ENCODE data around the gene GP5. TPM values are rescaled to one million over a fixed set of nuclear protein-coding genes. Genes with fewer than 3 reads are reported as not detected.

Gene GP5
- total and polyA plus RNA-seq, 2 of the 13 experiments (the other 11 are each of a cell fraction or from before 2014, with no cell fraction given), result not detected

GRCh38 chr3:194396859-194397756, 2.0 kb downstream of the GP5 start:
- peak overlapping the region; percentile 85 for H3K4me2 ChIP-seq (ENCODE audit: low read depth, low read length)
- H3K9ac ChIP-seq (ENCODE audit: insufficient read depth, low read depth, low read length), result peak overlapping the region; percentile 31; the same call in 1 of the 2 replicates
- no peak for DNase-seq (ENCODE audit: low spot score)
- in situ Hi-C loops (cut with HindIII; ENCODE audit: extremely low pct_ligation_motif_present, low pct_unique_long_range_greater_than_20kb), result no loop called here
- BruUV-seq (replicated peaks), result no TSS peak
- no peak overlapping the region for H3K27ac ChIP-seq (ENCODE audit: extremely low read length, insufficient read depth, low read length)
- no peaks in the 10 kb centered on the region for H4K20me1 ChIP-seq (ENCODE audit: insufficient read depth, low read length)
- 94% methylated on average over 41 of the region's 73 CpGs for WGBS (ENCODE audit: low lambda C conversion rate)
- peaks cover 29% of the 10 kb centered on the region for H3K4me1 ChIP-seq (ENCODE audit: insufficient read depth, low read length)
- POLR2A ChIA-PET, result interaction anchor here (1.3 to 2.0 kb wide), 4 partner anchors 46 to 176 kb away, joined by 4 to 10 read pairs (median 6); partner anchors contain the start of gene CPN2
- no peaks in the 10 kb centered on the region for H3K79me2 ChIP-seq (ENCODE audit: insufficient read depth, low read length)
- intact Hi-C loops (cut with micrococcal nuclease; ENCODE audit: unreplicated experiment), result loop anchor here (5.0 kb wide), 2 partner anchors 45 to 420 kb away; partner anchors contain the start of gene CPN2
- CTCF ChIA-PET (ENCODE audit: low intra/inter-chr PET ratio, low total read pairs), result no interaction called here
- H3K9me3 ChIP-seq (ENCODE audit: low read length), result no peaks in the 10 kb centered on the region
- H2AFZ ChIP-seq (ENCODE audit: low read length), result no peak overlapping the region
- no peak for ATAC-seq
- peak overlapping the region; percentile 35 to 71 (median 56); a peak in 5 of 6 replicates for H3K4me3 ChIP-seq (replicated peaks in 1 of 3; ENCODE audit: insufficient read depth in 1 of 3, low read depth in 2 of 3, low read length in 3 of 3)
- no peak for FAIRE-seq
- H3K36me3 ChIP-seq (replicated peaks in 1 of 2; ENCODE audit: control insufficient read depth in 1 of 2, insufficient read depth in 2 of 2, low read length in 2 of 2), result no peaks in the 10 kb centered on the region
- 0 out of 5 replicates have a peak, but pooled peaks cover 0 to 8% of the 10 kb centered on the region in 2 experiments for H3K27me3 ChIP-seq (ENCODE audit: control insufficient read depth in 1 of 2, insufficient read depth in 2 of 2, low read length in 2 of 2)
- no peak for TF ChIP-seq FOXA1 (IDR thresholded peaks at IDR 0.05)
- no peak for TF ChIP-seq FOXA1 (CRISPR knock-in tag; IDR thresholded peaks at IDR 0.05)
- TF ChIP-seq ZNF710 (CRISPR knock-in tag; IDR thresholded peaks at IDR 0.05; ENCODE audit: borderline replicate concordance), result no peak
- no peak for TF ChIP-seq USF2 (IDR thresholded peaks at IDR 0.05; ENCODE audit: low read depth, low read length)
- no peak for TF ChIP-seq USF2 (CRISPR knock-in tag; IDR thresholded peaks at IDR 0.05; ENCODE audit: borderline replicate concordance)
- peak; percentile 30; the same call in 1 of the 2 replicates for TF ChIP-seq ZFY (CRISPR knock-in tag; IDR thresholded peaks at IDR 0.05)
- no peak for TF ChIP-seq U2AF2 (IDR thresholded peaks at IDR 0.05; ENCODE audit: low read depth, low read length)
- no peak for TF ChIP-seq ATF1 (CRISPR knock-in tag; IDR thresholded peaks at IDR 0.05)
- TF ChIP-seq POLR2AphosphoS2 (IDR thresholded peaks at IDR 0.05; ENCODE audit: low read depth, low read length), result no peak
- no peak for TF ChIP-seq PRDM15 (CRISPR knock-in tag; IDR thresholded peaks at IDR 0.05)
- TF ChIP-seq HOXA3 (CRISPR knock-in tag; IDR thresholded peaks at IDR 0.05), result peak; percentile 67; the same call in 1 of the 2 replicates
- no peak for TF ChIP-seq HHEX (CRISPR knock-in tag; IDR thresholded peaks at IDR 0.05)
- TF ChIP-seq ZNF33B (CRISPR knock-in tag; IDR thresholded peaks at IDR 0.05), result no peak
